ENCODE data around the gene C20orf202.
"Not testable (repeated sequence)": the region's sequence is repeated elsewhere in the genome, so short reads cannot be mapped to it uniquely, and the experiment has no call there.

C20orf202 gene

GRCh38 chr20:1209447-1210387, 6.5 kb downstream of the C20orf202 start:
- DNase-seq, result peak; percentile 15

GRCh38 chr20:1210501-1210900, 7.2 kb downstream of the C20orf202 start:
- DNase-seq, result no peak

GRCh38 chr20:1212023-1212422, 8.8 kb downstream of the C20orf202 start:
- no peak for DNase-seq

GRCh38 chr20:1212607-1213396, 9.5 kb downstream of the C20orf202 start:
- peak; percentile 79 for DNase-seq

GRCh38 chr20:1214838-1215261, 11.6 kb downstream of the C20orf202 start:
- no peak for DNase-seq

GRCh38 chr20:1215386-1216170, 12.3 kb downstream of the C20orf202 start:
- DNase-seq, result no peak

GRCh38 chr20:1216527-1217427, 13.5 kb downstream of the C20orf202 start:
- DNase-seq, result not testable (repeated sequence)

- not testable (repeated sequence) for DNase-seq
Observed at GRCh38 chr20:1222750-1223149, 19.5 kb downstream of the C20orf202 start.

GRCh38 chr20:1224205-1224890, 21.1 kb downstream of the C20orf202 start:
- no peak for DNase-seq

- DNase-seq, result no peak
Observed at GRCh38 chr20:1225263-1225782, 22.1 kb downstream of the C20orf202 start.

- peak; percentile 55 for DNase-seq
Observed at GRCh38 chr20:1225783-1226654, 22.8 kb downstream of the C20orf202 start, which contains the start of gene RAD21L1. RAD21L1 (plus strand) TSS chr20:1226044; CDS start chr20:1228454, 2,410 bp downstream.

GRCh38 chr20:1229541-1229940, 26.3 kb downstream of the C20orf202 start:
- DNase-seq, result no peak

- DNase-seq, result no peak
Observed at GRCh38 chr20:1232286-1233111, 29.2 kb downstream of the C20orf202 start.

- DNase-seq, result no peak
Observed at GRCh38 chr20:1240549-1240948, 37.3 kb downstream of the C20orf202 start.

- DNase-seq, result no peak
Observed at GRCh38 chr20:1241456-1241855, 38.2 kb downstream of the C20orf202 start.

GRCh38 chr20:1242099-1242498, 38.8 kb downstream of the C20orf202 start:
- no peak for DNase-seq

GRCh38 chr20:1242530-1242929, 39.3 kb downstream of the C20orf202 start:
- no peak for DNase-seq

- DNase-seq, result no peak
Observed at GRCh38 chr20:1245578-1245977, 42.3 kb downstream of the C20orf202 start.

GRCh38 chr20:1247689-1248088, 44.4 kb downstream of the C20orf202 start:
- DNase-seq, result no peak

Data from RPMI8226 (cell line).